Tibial artery (tissue), 4 donors: ENCODE data around the gene DSC3.
A peak's percentile ranks its signal among the peaks of the same experiment; 100 is the strongest.
"Not testable (repeated sequence)": the region's sequence is repeated elsewhere in the genome, so short reads cannot be mapped to it uniquely, and the experiment has no call there.

ENCODE experiments used
- DNase-seq, 2 donors: peaks; one replicate each; pipeline ENCODE4 v3.0.0-alpha.2; 2019
- H3K27ac ChIP-seq, 2 donors: fragments of 200-600 bp; sonication (generic) in 1 of 2; 1 replicate in 1 of 2; 2 replicates in 1 of 2; pipeline ENCODE4 v1.5.1; 2018 to 2019; ENCODE audit warnings: mild to moderate bottlenecking in 1 of 2
- H3K27me3 ChIP-seq, 2 donors: fragments of 200-600 bp; sonication (generic) in 1 of 2; one replicate each; pipeline versions ENCODE4 v1.5.1 to v1.6.0; 2016 to 2019
- H3K36me3 ChIP-seq, 3 donors: fragments of 200-600 bp; sonication (generic) in 2 of 3; one replicate each; pipeline ENCODE4 v1.5.1; 2016 to 2019; ENCODE audit warnings: mild to moderate bottlenecking in 2 of 3
- H3K4me1 ChIP-seq, 4 donors: fragments of 200-600 bp; sonication (generic) in 2 of 4; 1 replicate in 3 of 4; 2 replicates in 1 of 4; pipeline ENCODE4 v1.5.1; 2016 to 2019
- H3K4me3 ChIP-seq, 2 donors: fragments of 200-600 bp; sonication (generic) in 1 of 2; 1 replicate in 1 of 2; 2 replicates in 1 of 2; pipeline ENCODE4 v1.5.1; 2018 to 2019; ENCODE audit warnings: mild to moderate bottlenecking in 2 of 2
- H3K9me3 ChIP-seq, 3 donors: fragments of 200-600 bp; sonication (generic) in 1 of 3; one replicate each; pipeline ENCODE4 v1.5.1; 2016 to 2019
- intact Hi-C: fragments of 100-400 bp; cut with DNase I; formaldehyde crosslinking; loops from one replicate; pipeline ENCODE4 v1.15.0; 2023; ENCODE audit warnings: low total_unique reads
- TF ChIP-seq, protein P1 (sequence below), 2 experiments: fragments of 200-600 bp in 1 of 2; fragments of 450-650 bp in 1 of 2; IDR thresholded peaks; one replicate each; pipeline ENCODE4 v1.5.1; 2017 to 2019; ENCODE audit warnings: antibody characterized with exemption in 2 of 2, mild to moderate bottlenecking in 1 of 2, moderate library complexity in 1 of 2

DSC3 gene

DNA sequence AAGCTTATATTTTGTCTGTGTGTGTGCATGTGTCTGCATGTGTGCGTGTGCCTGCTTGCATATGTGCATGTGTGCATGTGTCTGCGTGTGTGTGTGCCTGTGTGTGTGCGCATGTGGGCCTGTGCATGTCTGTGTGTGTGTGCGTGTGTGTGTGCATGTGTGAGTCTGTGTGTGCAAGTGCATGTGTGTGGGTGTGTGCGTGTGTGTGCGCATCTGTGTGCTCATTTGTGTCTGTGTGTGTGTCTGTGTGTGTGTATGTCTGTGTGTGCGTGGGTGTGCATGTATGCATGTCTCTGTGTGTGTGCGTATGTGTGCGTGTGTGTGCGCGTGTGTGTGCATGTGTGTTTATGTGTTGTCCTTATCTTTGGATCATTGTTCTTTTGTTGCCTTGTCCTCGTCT lies 56.8 kb downstream of the DSC3 start:
- Histone ChIP-seq H3K4me3 (no peak overlapping the region), H3K4me1 (no peaks in the 10 kb centered on the region)
- TF ChIP-seq, protein P1, sequence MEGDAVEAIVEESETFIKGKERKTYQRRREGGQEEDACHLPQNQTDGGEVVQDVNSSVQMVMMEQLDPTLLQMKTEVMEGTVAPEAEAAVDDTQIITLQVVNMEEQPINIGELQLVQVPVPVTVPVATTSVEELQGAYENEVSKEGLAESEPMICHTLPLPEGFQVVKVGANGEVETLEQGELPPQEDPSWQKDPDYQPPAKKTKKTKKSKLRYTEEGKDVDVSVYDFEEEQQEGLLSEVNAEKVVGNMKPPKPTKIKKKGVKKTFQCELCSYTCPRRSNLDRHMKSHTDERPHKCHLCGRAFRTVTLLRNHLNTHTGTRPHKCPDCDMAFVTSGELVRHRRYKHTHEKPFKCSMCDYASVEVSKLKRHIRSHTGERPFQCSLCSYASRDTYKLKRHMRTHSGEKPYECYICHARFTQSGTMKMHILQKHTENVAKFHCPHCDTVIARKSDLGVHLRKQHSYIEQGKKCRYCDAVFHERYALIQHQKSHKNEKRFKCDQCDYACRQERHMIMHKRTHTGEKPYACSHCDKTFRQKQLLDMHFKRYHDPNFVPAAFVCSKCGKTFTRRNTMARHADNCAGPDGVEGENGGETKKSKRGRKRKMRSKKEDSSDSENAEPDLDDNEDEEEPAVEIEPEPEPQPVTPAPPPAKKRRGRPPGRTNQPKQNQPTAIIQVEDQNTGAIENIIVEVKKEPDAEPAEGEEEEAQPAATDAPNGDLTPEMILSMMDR (IDR thresholded peaks at IDR 0.05): no peak

GRCh38 chr18:30982285-30982992 lies 60.1 kb downstream of the DSC3 start:
- intact Hi-C loops: no loop called here
- H3K4me3 ChIP-seq: no peak overlapping the region
- no peaks in the 10 kb centered on the region for H3K36me3 ChIP-seq
- no peaks in the 10 kb centered on the region for H3K9me3 ChIP-seq
- H3K27me3 ChIP-seq: no peaks in the 10 kb centered on the region
- TF ChIP-seq, protein P1 (IDR thresholded peaks at IDR 0.05): no peak
- H3K4me1 ChIP-seq: no peaks in the 10 kb centered on the region
- no peak for DNase-seq
- no peak overlapping the region for H3K27ac ChIP-seq

More for the DNA sequence above, 56.8 kb downstream of the DSC3 start:
- Histone ChIP-seq H3K9me3 (no peaks in the 10 kb centered on the region), H3K27ac (no peak overlapping the region), H3K27me3 (no peaks in the 10 kb centered on the region), H3K36me3 (no peaks in the 10 kb centered on the region)
- intact Hi-C loops: no loop called here
- DNase-seq: no peak

GRCh38 chr18:30978091-30978490 lies 64.5 kb downstream of the DSC3 start:
- intact Hi-C loops, DNase-seq, H3K4me3 ChIP-seq: not testable (repeated sequence)

GRCh38 chr18:30971338-30971956 lies 71.1 kb downstream of the DSC3 start:
- intact Hi-C loops: no loop called here
- H3K4me3 ChIP-seq: no peak overlapping the region
- DNase-seq: no peak

More at GRCh38 chr18:30978091-30978490, 64.5 kb downstream of the DSC3 start:
- H3K27ac ChIP-seq, H3K9me3 ChIP-seq, H3K4me1 ChIP-seq, H3K36me3 ChIP-seq, H3K27me3 ChIP-seq: not testable (repeated sequence)

DNA sequence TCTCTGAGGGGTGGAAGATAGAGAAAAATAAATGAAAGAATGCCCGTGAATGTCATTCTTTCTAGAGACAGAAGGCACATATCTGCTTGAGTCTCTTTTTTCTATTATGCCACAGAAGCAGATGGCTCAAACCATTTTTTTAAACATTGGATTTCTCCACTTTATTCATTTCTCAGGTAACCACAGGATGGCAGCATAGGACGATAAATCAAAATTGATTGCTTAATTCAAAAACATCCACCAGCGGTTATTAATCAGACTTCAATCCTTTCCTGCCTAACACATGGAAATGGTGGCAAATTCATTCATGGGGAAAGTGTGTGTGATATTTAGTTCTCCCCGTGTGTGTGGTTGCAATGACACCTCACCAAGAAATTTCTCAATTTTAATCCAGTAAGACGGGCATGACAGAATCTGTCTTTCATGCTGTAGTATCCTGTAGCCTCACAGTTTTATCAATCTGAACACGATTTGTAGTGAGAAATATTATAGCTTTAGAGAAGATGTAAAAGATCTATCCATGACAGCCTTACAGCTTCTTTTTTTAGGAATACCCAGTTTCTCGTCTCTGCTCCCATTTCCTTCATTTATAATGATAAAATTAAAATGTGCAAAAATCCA lies 72.2 kb downstream of the DSC3 start:
- intact Hi-C loops: no loop called here
- no peaks in the 10 kb centered on the region for H3K4me1 ChIP-seq
- H3K9me3 ChIP-seq: no peaks in the 10 kb centered on the region
- H3K36me3 ChIP-seq: no peaks in the 10 kb centered on the region
- H3K4me3 ChIP-seq: no peak overlapping the region
- no peak overlapping the region for H3K27ac ChIP-seq
- peaks cover 0 to 2% of the 10 kb centered on the region in 2 donors for H3K27me3 ChIP-seq
- DNase-seq: no peak
- TF ChIP-seq, protein P1 (IDR thresholded peaks at IDR 0.05): no peak

More at GRCh38 chr18:30971338-30971956, 71.1 kb downstream of the DSC3 start:
- no peak overlapping the region for H3K27ac ChIP-seq
- H3K27me3 ChIP-seq: peaks cover 0 to 2% of the 10 kb centered on the region in 2 donors
- no peaks in the 10 kb centered on the region for H3K4me1 ChIP-seq
- no peaks in the 10 kb centered on the region for H3K36me3 ChIP-seq
- no peaks in the 10 kb centered on the region for H3K9me3 ChIP-seq
- TF ChIP-seq, protein P1 (IDR thresholded peaks at IDR 0.05): peak; percentile 23 to 48

DNA sequence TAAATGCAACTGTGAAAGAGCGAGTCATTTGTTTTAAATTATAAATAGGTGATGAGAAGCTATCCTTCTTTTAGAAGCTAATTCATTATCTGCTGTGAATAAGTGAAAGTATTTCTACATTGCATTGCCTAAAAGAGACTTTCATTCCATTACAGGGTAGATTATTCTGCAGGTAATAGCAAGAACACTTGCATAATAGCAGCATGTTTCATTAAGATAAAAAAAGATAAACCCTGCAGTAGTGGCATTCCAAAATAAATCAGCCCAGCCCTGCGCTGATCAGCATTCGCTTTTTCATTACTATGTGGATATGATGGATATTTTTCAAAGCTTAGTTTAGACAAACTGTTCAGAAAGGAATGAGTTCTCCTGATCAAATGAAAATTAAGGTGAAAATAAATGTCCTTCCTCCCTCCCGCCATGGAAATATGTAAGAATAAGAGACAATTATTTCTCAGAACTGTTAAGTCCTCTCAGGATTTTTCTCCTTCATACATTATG lies 72.8 kb downstream of the DSC3 start:
- no peak overlapping the region for H3K27ac ChIP-seq
- H3K4me1 ChIP-seq: no peaks in the 10 kb centered on the region
- peaks cover 0 to 2% of the 10 kb centered on the region in 2 donors for H3K27me3 ChIP-seq
- H3K36me3 ChIP-seq: no peaks in the 10 kb centered on the region
- intact Hi-C loops: no loop called here
- TF ChIP-seq, protein P1 (IDR thresholded peaks at IDR 0.05): no peak
- H3K9me3 ChIP-seq: no peaks in the 10 kb centered on the region
- no peak overlapping the region for H3K4me3 ChIP-seq
- no peak for DNase-seq
